ENCODE measurements around the gene C1orf210. TPM values are rescaled to one million over a fixed set of nuclear protein-coding genes. Genes with fewer than 3 reads are reported as not detected.

C1orf210 gene
- total RNA-seq, 2 experiments from 2014 or later = not detected

- no peak for DNase-seq
- no peak for ATAC-seq (ENCODE audit: low read depth)
These were observed 13.9 kb downstream of the C1orf210 start for GRCh38 chr1:43271186-43272118.

GRCh38 chr1:43270421-43271095 is 14.8 kb downstream of the C1orf210 start:
- Mint-ChIP-seq H3K27me3 (peaks cover 20% of the 10 kb centered on the region), H3K27ac (no peak overlapping the region), H3K4me1 (peaks cover 23% of the 10 kb centered on the region), H3K4me3 (peak overlapping the region; percentile 35), H3K9me3 (peaks cover 7% of the 10 kb centered on the region), H3K36me3 (peaks cover 7% of the 10 kb centered on the region)
- ATAC-seq (ENCODE audit: low read depth) (no peak), DNase-seq (no peak)
- POLR2A ChIA-PET = interaction anchor here (0.6 kb wide), 1 partner anchor 597 kb away, joined by 3 read pairs; no protein-coding TSS in a partner anchor

More at GRCh38 chr1:43271186-43272118, 13.9 kb downstream of the C1orf210 start:
- peaks cover 7% of the 10 kb centered on the region for H3K9me3 Mint-ChIP-seq
- H3K27ac Mint-ChIP-seq = no peak overlapping the region
- H3K4me1 Mint-ChIP-seq = peaks cover 23% of the 10 kb centered on the region
- H3K36me3 Mint-ChIP-seq = peaks cover 7% of the 10 kb centered on the region
- POLR2A ChIA-PET = interaction anchor here (0.9 kb wide), 1 partner anchor 87 kb away, joined by 3 read pairs; the partner anchor contains the start of gene CDC20
- H3K4me3 Mint-ChIP-seq = peak overlapping the region; percentile 35
- H3K27me3 Mint-ChIP-seq = peaks cover 14% of the 10 kb centered on the region

- Mint-ChIP-seq H3K4me3 (peak within 1 kb of the TSS; percentile 35), H3K4me1 (peaks cover 19% of the 10 kb centered on the region), H3K36me3 (peaks cover 4% of the 10 kb centered on the region), H3K27ac (no peak within 1 kb of the TSS), H3K9me3 (peaks cover 3% of the 10 kb centered on the region), H3K27me3 (peaks cover 20% of the 10 kb centered on the region)
- ATAC-seq (ENCODE audit: low read depth) = no peak
- POLR2A ChIA-PET = interaction anchor here (0.6 kb wide), 1 partner anchor 596 kb away, joined by 3 read pairs; no protein-coding TSS in a partner anchor
- no peak for DNase-seq
These were observed 15.6 kb downstream of the C1orf210 start, which contains the start of gene TMEM125 for GRCh38 chr1:43269627-43270375. TMEM125 (plus strand) TSS chr1:43269983; CDS start chr1:43272723, 2,740 bp downstream.

- ATAC-seq (ENCODE audit: low read depth) (no peak), DNase-seq (no peak)
- Mint-ChIP-seq H3K9me3 (peaks cover 5% of the 10 kb centered on the region), H3K4me3 (no peak overlapping the region), H3K36me3 (peaks cover 2% of the 10 kb centered on the region), H3K27me3 (peaks cover 22% of the 10 kb centered on the region), H3K27ac (no peak overlapping the region), H3K4me1 (peaks cover 11% of the 10 kb centered on the region)
- POLR2A ChIA-PET = no interaction called here
These were observed 17.5 kb downstream of the C1orf210 start for GRCh38 chr1:43267818-43268425.

- Mint-ChIP-seq H3K27ac (no peak overlapping the region), H3K27me3 (peaks cover 24% of the 10 kb centered on the region), H3K9me3 (peaks cover 9% of the 10 kb centered on the region), H3K36me3 (peaks cover 2% of the 10 kb centered on the region), H3K4me3 (no peak overlapping the region), H3K4me1 (peaks cover 11% of the 10 kb centered on the region)
- DNase-seq = no peak
- POLR2A ChIA-PET = no interaction called here
- ATAC-seq (ENCODE audit: low read depth) = no peak
These were observed 18.0 kb downstream of the C1orf210 start for GRCh38 chr1:43267291-43267805.

- H3K36me3 Mint-ChIP-seq = peaks cover 2% of the 10 kb centered on the region
- H3K4me3 Mint-ChIP-seq = no peak overlapping the region
- H3K4me1 Mint-ChIP-seq = peaks cover 11% of the 10 kb centered on the region
- POLR2A ChIA-PET = no interaction called here
- H3K27me3 Mint-ChIP-seq = peaks cover 24% of the 10 kb centered on the region
- ATAC-seq (ENCODE audit: low read depth) (no peak), DNase-seq (no peak)
- peaks cover 9% of the 10 kb centered on the region for H3K9me3 Mint-ChIP-seq
- H3K27ac Mint-ChIP-seq = no peak overlapping the region
These were observed 18.5 kb downstream of the C1orf210 start for GRCh38 chr1:43266881-43267280.

- POLR2A ChIA-PET = no interaction called here
These were observed 19.9 kb downstream of the C1orf210 start for GRCh38 chr1:43265431-43265830.

GRCh38 chr1:43258370-43258769 is 27.0 kb downstream of the C1orf210 start:
- Mint-ChIP-seq H3K4me1 (no peaks in the 10 kb centered on the region), H3K4me3 (no peak overlapping the region), H3K36me3 (no peaks in the 10 kb centered on the region), H3K27me3 (peaks cover 12% of the 10 kb centered on the region), H3K27ac (no peak overlapping the region), H3K9me3 (peaks cover 7% of the 10 kb centered on the region)
- no peak for ATAC-seq (ENCODE audit: low read depth)
- POLR2A ChIA-PET = no interaction called here
- DNase-seq = no peak

More at GRCh38 chr1:43265431-43265830, 19.9 kb downstream of the C1orf210 start:
- Mint-ChIP-seq H3K4me1 (no peaks in the 10 kb centered on the region), H3K27me3 (peaks cover 25% of the 10 kb centered on the region), H3K27ac (no peak overlapping the region), H3K9me3 (peaks cover 12% of the 10 kb centered on the region), H3K4me3 (no peak overlapping the region), H3K36me3 (peaks cover 2% of the 10 kb centered on the region)
- no peak for ATAC-seq (ENCODE audit: low read depth)
- no peak for DNase-seq

GRCh38 chr1:43256675-43257570 is 28.5 kb downstream of the C1orf210 start:
- peaks cover 16% of the 10 kb centered on the region for H3K27me3 Mint-ChIP-seq
- POLR2A ChIA-PET = no interaction called here
- DNase-seq (no peak), ATAC-seq (ENCODE audit: low read depth) (no peak)
- H3K4me3 Mint-ChIP-seq = no peak overlapping the region
- H3K4me1 Mint-ChIP-seq = no peaks in the 10 kb centered on the region
- H3K27ac Mint-ChIP-seq = no peak overlapping the region
- peaks cover 3% of the 10 kb centered on the region for H3K9me3 Mint-ChIP-seq
- H3K36me3 Mint-ChIP-seq = no peaks in the 10 kb centered on the region

GRCh38 chr1:43255438-43256210 is 29.8 kb downstream of the C1orf210 start:
- DNase-seq = no peak
- POLR2A ChIA-PET = interaction anchor here (0.6 kb wide), 1 partner anchor 19 kb away, joined by 5 read pairs; no protein-coding TSS in a partner anchor
- H3K27me3 Mint-ChIP-seq = peaks cover 21% of the 10 kb centered on the region
- H3K9me3 Mint-ChIP-seq = no peaks in the 10 kb centered on the region
- no peaks in the 10 kb centered on the region for H3K4me1 Mint-ChIP-seq
- H3K27ac Mint-ChIP-seq = no peak overlapping the region
- no peak for ATAC-seq (ENCODE audit: low read depth)
- no peaks in the 10 kb centered on the region for H3K36me3 Mint-ChIP-seq
- no peak overlapping the region for H3K4me3 Mint-ChIP-seq

- POLR2A ChIA-PET = interaction anchor here (0.7 kb wide), 1 partner anchor 39 kb away, joined by 5 read pairs; no protein-coding TSS in a partner anchor
- H3K27me3 Mint-ChIP-seq = peaks cover 21% of the 10 kb centered on the region
- no peak for ATAC-seq (ENCODE audit: low read depth)
- no peak overlapping the region for H3K27ac Mint-ChIP-seq
- H3K9me3 Mint-ChIP-seq = no peaks in the 10 kb centered on the region
- DNase-seq = no peak
- no peak overlapping the region for H3K4me3 Mint-ChIP-seq
- no peaks in the 10 kb centered on the region for H3K36me3 Mint-ChIP-seq
- H3K4me1 Mint-ChIP-seq = no peaks in the 10 kb centered on the region
These were observed 31.5 kb downstream of the C1orf210 start for GRCh38 chr1:43253876-43254275.

All from activated naive CD8-positive, alpha-beta T cell treated with anti-CD3 and anti-CD28 coated beads, Interleukin-2, amount 10 ng/mL, durations not matched to agents 7 days and 5 days (primary cell).